HS-27A (cell line): Measurements from ENCODE around the gene CTIF.
A peak's percentile ranks its signal among the peaks of the same experiment; 100 is the strongest.

Experiments used
- DNase-seq: peaks from one replicate; pipeline ENCODE4 v3.0.0-alpha.2; 2012; ENCODE audit warnings: low read depth, missing footprints

CTIF gene

DNA sequence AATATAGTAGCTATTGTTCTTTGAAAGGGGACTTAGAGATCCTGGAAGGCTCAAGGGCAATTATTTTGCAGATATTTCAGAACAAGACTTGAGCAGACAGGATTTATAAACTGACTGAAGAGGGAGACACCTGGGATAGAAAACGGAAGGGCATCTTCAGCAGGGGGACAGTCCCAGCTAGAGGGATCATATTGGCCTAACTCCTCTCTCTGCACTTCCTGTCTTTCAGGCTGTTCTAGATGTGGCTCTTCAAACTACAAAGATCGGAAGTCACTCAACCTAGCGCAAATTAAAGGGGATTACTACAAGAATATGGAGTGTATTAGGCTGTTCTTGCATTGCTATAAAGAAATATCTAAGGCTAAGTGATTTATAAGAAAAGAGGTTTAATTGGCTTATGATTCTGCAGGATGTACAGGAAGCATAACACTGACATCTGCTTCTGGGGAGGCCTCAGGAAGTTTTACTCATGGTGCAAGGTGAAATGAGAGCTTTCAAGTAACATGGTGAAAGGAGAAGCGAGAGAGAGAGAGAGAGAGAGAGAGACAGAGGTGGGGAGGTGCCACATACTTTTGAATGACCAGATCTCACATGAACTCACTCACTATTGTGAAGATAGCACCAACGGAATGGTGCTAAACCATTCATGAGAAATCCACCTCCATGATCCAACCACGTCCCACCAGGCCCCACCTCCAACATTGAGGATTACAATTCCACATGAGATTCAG is 5.3 kb upstream of the CTIF start:
- no peak for DNase-seq

DNA sequence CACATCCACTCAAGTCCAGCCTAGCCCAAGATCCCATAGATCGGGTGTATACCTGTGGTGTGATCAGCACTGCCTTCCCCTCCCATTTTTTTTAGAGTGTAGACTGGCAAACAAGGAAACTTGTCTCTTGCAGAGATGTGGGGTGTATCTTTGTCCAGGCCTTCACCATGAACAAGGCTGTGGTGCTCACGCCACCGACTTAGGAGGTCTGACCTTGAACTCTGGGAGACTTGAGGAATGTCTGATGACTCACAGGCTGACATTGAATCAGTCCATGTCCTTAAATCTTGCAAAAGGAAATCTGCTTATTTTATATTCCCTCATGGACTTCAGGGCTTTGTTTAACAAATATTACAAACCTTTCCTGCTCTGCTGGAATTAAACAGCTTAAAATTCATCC is 4.5 kb upstream of the CTIF start:
- DNase-seq, result peak; percentile 72

DNA sequence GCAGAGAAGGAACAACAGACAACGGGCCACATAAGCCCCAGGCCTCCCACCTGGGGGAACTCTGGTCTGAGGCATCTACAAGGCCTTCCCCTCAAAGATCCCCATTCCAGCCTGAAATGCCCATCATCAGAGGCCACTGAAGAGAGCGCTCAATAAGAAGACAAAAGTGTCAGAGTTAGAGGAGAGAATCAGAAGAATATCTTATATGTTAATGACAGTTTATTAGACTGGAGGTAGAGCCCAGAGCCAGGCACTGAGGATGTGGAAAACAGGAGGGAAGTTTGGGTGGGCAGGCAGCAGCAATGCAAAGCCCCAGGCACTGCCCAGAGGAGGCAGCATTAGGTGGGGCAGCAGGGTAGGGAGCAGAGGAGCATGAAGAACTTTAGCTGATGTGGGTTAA is 2.9 kb upstream of the CTIF start:
- DNase-seq, result no peak

DNA sequence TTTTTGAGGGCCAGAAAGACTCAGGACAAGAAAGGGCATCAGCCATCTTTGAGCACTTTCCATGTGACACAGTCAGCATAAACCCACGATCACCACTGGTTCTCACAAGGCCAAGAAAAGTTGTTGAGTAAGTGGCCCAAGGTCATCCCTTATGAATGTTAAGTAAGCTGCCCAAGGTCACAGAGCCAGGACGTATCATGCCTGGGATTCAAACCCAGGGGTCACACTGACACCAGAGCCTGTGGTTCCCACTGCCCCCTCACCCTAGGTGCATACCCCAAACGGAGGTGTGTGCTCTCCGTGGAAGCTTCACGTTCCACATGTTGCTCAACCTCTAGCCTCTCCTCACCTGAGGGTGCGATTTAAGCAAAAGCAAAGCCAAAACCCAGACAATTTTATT is 2.3 kb upstream of the CTIF start:
- no peak for DNase-seq

DNA sequence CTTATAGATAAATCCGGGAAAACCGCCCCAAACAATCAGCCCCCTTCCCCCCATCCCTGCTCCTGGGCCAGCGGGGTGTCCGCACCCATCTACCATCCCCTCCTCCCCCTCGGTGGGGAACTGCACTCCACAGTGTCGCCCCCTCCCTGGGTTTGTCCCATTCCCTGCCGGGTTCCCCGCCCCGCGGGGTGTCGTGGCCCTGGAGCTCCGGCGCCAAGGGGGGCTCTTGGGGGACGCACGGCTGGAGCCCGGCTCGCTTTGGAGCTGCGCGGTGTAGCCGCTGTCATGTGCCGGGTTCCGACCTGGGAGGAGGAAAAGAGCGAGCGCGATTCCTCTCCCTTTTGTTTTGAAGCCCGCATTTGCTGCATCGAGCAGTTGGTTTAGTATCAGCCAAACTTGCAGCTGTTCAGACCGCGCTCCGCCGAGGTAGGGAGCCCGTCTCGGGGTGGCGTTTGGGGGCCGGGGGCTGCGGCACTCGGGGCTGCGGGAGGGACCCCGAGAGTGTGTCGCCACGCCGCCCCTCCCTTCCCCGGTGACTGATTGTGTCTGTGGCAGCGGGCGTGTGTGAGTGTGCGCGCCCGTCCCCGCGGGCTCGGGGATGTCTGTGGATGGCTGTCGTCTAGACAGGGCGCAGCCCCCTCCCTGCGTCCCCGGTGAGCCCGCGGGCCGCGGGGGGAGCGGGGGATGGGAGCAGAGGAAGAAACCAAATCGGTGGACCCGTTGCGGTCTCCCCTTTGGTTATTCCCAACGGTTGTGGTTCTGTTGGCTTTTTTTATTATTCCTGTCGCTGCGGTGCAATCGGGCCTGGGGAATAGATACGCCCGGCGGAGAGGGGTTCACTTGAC is 797 bp downstream of the CTIF start:
- no peak for DNase-seq

DNA sequence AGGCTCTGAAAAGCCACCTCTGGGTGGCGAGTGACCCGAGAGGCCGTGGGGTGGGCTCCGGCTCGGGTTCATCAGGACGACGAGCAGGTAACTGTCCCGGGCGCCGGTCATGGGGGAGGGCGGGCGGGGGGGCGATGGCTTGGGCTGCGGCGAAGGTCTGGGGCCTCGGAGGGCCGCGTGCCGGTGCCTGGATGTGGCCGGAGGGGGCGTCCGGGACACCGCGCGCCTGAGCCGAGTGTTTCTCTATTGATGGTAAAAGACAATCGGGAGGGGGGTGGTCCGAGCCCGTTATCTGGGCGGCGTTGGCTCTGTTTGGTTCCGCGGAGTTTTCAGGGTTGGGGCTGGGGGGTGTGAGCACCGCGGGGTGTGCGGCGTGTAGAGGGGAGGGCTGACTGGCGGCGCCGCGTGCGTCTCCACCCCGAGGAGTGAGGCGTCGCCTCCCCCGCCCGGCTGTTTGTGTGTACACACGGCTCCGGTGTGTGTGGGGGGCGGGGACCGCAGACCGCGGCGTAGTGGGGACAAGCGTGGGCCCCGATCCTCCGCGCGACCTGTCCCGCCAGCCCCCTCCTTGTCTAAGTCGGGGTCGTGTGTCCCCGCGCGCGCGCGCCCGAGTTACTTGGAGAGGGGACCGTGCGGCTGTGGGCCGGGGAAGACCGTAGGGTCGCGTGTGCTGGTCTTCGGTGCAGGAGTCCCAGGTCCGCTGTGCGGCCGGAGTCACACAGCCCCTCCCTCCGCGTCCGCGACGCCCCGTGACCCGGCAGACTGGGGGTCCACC is 1.6 kb downstream of the CTIF start:
- no peak for DNase-seq

DNA sequence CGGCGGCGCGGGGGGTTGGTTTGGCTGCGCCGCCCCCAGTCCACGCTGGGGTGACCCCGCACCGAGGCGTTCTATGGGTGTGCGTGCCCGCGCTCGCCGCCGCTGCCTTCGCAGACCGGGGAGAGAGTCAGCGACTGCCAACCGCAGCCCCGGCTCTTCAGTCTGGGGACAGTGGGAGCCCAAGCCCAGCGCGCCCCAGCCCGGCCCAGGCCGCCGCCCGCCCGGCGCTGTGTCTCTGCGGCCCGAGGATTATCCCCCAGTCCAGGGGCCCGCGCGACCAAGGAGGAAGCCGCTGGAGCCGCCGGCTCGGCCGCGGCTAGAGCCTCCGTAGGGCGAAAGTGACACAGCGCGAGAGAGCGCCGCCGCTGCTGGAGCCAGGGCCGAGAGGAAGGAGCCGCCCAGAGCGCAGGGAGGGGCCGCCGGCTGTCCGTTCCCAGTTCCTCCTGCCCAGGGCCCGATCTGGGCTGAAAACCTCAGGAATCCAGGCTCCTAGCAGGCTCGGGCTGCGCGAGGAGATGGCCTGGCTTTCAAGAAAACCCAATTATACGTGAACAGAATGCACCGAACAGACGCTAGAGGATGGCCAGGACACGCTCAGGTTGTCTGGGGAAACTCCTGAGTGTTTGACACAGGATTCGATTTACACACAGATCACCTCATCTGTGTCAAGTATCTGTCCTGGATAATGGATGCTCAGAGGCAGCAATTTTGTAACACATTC is 2.4 kb downstream of the CTIF start:
- DNase-seq, result peak; percentile 43

DNA sequence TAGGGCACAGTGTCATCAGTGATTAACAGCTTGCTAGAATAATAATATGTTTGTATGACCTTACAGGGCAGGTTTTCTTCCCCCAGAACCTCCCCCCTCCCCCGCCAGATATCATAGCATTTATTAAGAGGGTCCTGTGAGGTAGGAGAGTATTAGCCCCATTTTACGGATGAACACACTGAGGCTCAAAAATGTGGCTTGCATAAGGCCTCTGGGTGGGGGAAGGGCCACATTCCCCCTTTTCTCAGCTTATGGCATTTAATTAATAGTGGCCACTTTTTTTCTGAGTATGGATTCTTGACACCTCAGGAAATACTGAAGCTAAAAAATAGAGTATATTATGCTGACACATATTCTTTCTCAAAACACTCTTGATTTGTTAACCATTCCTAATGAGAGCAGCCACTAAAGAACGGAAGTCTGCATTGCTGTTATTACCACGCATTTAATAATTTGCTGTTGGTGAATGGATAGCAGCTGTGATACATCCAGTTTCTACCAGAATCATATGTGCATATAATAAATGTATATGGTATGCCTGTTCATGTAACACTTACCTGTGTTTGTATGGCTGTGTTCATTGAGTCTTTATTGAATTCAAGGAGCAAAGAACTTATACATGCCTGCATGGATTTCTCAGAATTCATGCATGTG is 3.0 kb downstream of the CTIF start:
- no peak for DNase-seq

DNA sequence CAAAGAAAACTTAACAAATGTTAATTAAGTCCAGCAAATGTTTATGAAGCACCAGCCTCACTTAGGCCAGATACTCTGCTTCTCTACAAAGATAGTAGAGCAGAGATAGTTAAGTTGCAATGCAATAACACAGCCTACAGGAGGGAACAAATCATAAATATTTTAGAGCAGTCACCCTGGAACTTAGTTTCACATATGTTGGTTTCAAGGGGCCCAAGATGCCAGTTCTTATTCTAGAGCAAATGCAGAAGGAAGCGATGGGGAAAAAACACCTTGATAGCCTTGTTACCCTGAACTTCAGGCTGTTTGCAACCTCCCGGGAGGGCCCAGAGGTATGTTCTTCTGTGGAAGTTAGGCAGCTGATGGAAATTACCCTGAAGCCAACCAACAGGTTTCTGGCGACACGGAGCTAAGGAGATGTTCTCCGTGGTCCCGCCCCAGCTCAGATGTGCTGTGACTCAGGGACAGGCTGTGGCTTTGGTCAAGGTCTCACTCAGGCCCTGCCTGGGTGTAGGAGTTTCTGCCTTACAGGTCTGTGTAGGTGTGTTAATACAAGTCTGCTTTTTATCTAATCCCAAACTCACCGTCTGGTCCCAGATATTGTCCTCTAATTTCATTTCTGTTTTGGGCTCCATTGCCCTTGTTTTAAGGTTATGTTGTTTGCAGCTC is 3.8 kb downstream of the CTIF start:
- DNase-seq, result no peak

DNA sequence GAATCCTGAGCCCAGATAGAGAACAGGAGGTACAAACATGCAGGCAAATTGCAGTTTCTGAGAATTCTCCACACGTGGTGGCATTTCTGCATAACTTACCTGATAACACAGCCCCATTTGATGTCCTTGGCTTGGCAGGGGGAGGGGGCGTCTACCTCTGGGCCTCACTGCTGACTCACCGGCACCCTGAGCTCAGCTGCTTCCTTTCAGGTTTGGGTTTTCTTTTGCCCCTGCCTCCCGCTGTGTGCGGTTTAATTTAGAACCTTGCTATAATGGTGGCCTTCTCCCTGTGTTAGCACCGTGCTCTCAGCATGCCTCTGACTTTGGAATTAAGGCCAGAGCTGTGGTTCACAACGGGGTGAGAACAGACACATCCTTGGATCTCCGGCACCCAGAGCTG is 4.4 kb downstream of the CTIF start:
- no peak for DNase-seq

DNA sequence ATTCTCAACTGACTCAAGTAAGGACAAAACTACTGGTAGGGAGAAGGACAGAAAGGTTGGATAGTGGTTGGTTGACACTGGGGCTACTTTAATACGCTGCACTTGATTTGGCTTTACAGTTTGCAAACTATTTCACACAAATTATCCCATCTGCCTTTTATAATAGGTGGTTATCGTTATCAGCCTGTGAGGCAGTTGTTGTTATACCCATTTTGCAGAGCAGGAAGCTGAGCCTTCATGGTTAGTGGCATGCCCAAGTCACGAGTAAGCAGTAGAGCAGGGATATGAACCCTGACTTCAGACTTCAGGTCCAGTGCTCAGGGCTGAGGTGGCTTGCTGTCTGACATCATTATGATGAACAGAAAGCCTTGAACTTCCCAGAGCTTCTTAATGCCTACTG is 5.3 kb downstream of the CTIF start:
- DNase-seq, result no peak

DNA sequence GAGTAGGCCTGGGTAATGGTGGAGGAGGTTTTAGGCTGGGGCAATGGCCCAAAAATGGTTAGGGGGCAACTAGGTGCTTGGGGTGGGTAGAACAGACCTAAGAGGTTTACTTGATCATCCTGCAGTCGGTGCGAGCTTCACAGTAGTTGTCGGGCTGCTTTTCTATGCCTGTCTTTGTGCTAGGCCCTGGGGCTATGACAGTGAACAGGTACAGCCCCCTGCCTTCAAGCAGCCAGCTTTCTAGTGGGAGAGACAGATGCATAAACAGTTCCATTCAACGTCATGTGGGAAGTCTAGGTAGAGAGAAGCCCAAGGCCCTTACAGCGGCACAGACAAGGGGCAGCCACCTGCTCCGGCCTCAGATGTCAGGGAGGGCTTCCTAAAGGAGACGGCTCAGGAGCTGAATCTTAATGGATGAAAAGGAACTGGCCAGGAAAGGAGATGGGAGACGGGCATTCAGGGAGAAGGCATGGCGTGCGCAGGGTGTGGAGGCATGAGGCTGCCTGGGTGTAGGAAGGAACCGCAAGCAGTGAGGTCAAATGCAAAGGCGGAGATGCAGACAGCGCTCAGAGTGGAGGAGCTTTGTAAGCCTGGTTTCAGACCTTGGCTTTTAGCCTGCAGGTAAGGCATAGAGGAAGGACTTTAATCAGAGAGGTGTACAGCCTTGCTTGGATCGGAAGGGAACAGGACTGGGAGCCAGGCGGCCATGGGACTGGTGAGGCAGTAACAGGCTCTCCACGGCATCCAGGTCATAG is 6.0 kb downstream of the CTIF start:
- DNase-seq, result no peak

DNA sequence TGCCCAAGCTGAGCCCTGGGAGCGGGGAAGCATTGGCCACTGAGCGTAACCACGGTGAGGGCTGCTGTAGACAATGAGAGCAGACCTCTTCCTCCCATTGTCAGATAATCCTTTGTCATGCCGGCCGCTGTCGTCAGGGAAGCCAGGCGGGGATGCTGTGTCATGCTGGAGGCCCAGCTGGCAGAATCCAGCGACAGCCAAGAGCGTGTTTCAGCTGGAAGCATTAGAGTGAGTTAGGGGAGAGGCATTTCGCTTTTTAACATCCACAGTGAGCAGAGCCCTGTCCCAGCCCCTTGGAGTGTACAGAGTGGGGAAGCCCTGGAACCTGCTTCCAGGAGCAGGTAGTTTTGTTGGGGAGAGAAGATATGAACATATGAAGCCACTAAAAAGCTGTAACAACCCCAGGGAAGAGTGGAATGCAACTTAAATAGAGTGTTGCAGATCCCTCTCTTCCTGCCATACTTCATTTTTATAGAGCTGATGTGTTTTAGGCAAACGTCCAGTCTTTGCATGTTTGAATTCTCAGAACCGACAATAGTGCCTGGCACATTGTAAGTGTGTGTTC is 7.0 kb downstream of the CTIF start:
- no peak for DNase-seq

DNA sequence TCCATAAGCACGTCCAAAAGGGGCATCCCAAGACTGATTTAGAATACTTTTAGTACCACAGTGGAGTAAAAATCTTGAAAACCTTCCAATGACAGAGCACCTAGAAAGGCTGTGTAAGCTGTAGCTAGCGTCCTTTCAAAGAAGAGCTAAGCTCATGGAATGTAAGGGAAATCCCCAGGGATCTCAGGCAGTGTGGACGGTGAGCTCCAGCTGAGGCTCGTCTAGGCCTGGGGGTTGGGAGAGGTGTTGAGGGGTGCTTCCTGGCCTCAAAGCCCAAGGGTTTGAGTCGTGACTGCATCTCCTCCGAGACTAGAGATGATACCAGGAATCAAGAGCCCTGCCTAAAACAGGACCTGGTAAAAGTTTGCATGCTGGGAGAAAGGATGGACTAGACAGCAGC is 7.6 kb downstream of the CTIF start:
- no peak for DNase-seq

DNA sequence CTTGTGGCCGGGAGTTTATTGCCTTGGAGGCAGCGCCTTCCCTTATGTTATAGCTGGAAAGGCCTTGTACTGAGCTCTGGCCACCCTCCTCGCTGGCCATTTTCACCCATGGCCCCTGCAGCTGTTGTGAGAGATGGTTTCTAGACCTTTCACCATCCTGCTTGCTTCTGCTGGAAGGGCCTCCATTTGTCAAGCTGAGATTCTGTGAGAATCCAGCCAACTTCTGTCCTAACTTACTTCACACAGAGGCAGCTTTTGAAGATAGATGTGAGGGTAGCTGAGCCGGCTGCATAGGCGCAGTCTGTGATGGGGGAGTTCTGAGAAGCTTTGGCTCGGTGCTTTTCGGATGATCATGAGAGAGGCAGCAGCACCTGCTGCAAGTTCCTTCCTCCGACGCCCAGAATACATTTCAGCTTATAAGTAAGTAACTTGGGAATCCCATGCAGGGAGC is 8.7 kb downstream of the CTIF start:
- no peak for DNase-seq

DNA sequence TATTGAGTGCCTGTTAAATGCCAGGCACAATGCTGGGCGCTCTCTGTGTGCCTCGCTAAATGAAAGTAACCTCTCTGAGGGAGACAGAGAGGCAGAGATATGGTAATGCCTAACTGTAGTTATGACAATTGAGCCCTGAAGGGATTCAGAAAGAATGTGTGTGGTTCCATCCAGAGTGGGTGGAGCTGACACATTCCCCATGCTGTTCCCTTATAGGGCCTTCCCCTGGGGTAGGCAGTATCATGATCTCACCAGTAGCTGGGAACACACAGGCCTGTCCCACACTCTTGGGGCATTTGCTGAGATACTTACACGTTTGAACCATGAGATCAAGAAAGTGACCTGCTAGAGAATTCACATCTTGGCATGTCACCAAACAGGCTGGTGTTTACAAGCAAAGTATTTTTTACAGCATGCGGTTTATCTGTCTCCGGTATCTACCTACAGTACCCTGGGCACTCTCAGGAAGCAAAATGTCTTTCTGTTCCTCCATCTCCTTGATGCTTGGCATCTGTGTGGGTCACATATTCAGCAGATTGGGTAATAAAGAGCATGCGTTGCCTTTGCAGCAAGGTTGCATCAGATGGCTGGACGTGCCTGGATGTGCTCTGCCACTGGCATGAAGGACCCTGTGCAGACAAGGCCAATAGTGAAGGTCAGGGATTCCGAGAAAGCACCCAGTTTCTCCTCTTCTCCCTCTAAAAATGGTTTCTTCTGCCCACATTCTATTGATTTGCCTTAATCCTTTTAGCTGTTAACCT is 9.4 kb downstream of the CTIF start:
- no peak for DNase-seq

DNA sequence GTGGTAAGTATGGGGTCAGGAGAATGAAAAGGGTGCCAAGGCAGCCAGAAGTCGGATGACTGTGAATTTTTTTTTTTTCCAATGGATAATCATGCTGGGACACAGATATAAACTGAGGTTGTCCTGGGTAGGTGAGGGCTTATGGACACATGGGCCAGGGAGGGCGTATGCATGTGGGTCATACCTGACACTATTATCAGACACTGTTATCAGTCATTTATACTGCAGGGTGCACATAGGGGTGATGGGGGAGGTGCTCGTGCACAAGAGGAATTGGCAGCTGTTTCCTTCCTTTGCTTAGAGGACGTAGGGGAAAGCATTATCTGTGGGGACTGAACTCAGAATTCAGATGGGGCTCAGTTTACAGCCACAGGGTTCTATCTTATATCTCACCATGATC is 10.1 kb downstream of the CTIF start:
- no peak for DNase-seq

DNA sequence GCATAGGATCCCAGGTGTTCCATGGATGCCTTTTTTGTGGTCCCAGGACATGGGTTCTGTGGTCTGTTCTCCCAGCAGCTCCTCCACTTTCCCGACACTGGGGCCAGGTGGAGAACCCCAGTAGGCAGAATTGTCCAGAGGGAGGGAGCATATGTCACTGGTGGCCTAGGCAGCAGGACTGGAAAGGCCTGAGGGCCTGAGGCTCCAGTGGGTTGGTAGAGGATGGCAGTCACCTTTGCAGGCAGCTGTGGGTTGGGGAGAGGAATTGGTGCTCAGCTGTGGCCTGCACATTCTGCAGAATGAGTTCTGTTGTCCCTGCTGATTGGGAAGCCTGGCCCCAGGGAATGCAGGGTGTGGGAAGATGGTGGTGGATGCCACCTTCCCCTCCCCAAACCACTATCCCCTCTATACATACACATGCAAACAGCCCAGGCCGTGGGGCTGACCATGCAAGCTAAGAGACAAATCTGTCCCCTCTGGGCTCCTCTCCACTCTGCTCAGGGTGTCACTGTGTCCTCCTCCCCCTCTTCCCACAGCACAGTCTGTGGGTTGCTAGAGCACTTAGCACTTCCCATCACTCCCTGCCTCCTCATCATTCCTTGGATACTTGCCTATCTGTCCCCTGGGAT is 11.4 kb downstream of the CTIF start:
- DNase-seq, result no peak

DNA sequence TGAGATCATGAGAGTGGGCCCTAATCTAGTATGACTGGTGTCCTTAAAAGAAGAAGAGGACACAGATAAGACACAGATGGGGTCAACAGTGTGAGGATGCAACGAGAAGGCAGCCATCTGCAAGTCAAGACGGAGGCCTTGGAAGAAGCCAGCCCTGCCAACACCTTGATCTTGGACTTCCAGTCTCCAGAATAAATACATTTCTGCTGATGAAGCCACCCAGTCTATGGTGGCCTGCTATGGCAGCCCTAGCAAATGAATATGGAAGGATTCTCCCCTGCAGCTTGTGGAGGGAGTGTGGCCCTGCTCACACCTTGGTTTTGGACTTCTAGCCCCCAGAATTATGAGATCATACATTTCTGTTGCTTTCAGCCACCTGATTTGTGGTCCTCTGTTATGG is 12.3 kb downstream of the CTIF start:
- no peak for DNase-seq
